B cell (primary cell): ENCODE measurements around the gene ZMYND8.

Experiments
- CTCF ChIP-seq: fragments of 200-600 bp; IDR thresholded peaks from one replicate; pipeline ENCODE4 v1.8.0; 2022; ENCODE audit warnings: antibody characterized with exemption, mild to moderate bottlenecking
- EZH2 ChIP-seq: IDR thresholded peaks from 2 replicates; pipeline ENCODE4 v1.6.1; 2012; ENCODE audit warnings: borderline replicate concordance, low read depth, mild to moderate bottlenecking, moderate library complexity, low read length; ENCODE audit not compliant: insufficient read depth, poor library complexity, severe bottlenecking

- no peak for TF ChIP-seq CTCF
- TF ChIP-seq EZH2: no peak
These were observed 145.5 kb downstream of the ZMYND8 start for GRCh38 chr20:47211036-47211435.
